ENCODE data around the gene SH3BP1. TPM values are rescaled to one million over a fixed set of nuclear protein-coding genes. Genes with fewer than 3 reads are reported as not detected.

The SH3BP1 gene
- total and polyA plus RNA-seq, 9 of the 15 experiments (the other 6 are each of a cell fraction or from before 2014, with no cell fraction given) = 0.10 to 36.2 (median 10.4) TPM

DNA sequence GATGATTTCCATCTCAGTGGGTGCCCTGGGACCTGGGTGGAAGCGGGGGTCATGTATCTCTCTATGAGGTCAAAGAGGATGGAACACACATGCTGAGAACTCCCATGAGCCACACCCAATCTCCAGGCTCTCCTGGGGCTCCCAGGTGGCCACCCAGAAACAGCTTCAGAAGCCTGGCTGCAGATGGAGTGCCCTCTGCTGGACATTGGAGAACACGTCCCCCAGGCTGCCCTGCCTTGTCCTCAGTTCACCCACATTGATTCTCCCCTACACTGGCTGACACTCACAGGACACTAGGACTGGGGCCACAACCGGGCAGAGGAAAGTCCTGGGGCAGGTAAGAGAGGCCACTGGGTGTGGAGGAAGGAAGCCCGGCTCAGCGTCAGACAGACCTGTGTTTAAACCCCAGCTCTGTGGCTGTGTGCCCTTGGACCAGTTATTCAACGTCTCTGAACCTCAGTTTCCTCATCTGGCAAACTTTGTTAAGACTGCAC, 42.1 kb downstream of the SH3BP1 start (continued):
- TF ChIP-seq, protein P1, sequence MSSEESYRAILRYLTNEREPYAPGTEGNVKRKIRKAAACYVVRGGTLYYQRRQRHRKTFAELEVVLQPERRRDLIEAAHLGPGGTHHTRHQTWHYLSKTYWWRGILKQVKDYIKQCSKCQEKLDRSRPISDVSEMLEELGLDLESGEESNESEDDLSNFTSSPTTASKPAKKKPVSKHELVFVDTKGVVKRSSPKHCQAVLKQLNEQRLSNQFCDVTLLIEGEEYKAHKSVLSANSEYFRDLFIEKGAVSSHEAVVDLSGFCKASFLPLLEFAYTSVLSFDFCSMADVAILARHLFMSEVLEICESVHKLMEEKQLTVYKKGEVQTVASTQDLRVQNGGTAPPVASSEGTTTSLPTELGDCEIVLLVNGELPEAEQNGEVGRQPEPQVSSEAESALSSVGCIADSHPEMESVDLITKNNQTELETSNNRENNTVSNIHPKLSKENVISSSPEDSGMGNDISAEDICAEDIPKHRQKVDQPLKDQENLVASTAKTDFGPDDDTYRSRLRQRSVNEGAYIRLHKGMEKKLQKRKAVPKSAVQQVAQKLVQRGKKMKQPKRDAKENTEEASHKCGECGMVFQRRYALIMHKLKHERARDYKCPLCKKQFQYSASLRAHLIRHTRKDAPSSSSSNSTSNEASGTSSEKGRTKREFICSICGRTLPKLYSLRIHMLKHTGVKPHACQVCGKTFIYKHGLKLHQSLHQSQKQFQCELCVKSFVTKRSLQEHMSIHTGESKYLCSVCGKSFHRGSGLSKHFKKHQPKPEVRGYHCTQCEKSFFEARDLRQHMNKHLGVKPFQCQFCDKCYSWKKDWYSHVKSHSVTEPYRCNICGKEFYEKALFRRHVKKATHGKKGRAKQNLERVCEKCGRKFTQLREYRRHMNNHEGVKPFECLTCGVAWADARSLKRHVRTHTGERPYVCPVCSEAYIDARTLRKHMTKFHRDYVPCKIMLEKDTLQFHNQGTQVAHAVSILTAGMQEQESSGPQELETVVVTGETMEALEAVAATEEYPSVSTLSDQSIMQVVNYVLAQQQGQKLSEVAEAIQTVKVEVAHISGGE (CRISPR knock-in tag; IDR thresholded peaks at IDR 0.05) = 0 out of 6 replicates have a peak, but pooled peaks of 1 of the 3 experiments have one; percentile 17
- TF ChIP-seq RAD21 (CRISPR knock-in tag; conservative IDR thresholded peaks at IDR 0.05 in 1 of 2, IDR thresholded peaks at IDR 0.05 in 1 of 2) (peak; percentile 69 to 92), KLF16 (IDR thresholded peaks at IDR 0.05) (peak; percentile 18; the same call in 1 of the 2 replicates), ZNF124 (CRISPR knock-in tag; IDR thresholded peaks at IDR 0.05) (no peak), DEAF1 (CRISPR knock-in tag; IDR thresholded peaks at IDR 0.05) (peak; percentile 51; the same call in 1 of the 2 replicates), SP1 (CRISPR knock-in tag; IDR thresholded peaks at IDR 0.05) (peak; percentile 46; the same call in 1 of the 2 replicates), GABPB2 (CRISPR knock-in tag; conservative IDR thresholded peaks at IDR 0.05) (no peak), MYC (IDR thresholded peaks at IDR 0.05; ENCODE audit: low read depth, low read length) (peak; percentile 53; the same call in 1 of the 2 replicates), MYC (CRISPR knock-in tag; IDR thresholded peaks at IDR 0.05; ENCODE audit: borderline replicate concordance, low read depth) (no peak), XRCC5 (IDR thresholded peaks at IDR 0.05; ENCODE audit: low read depth, low read length) (0 out of 2 replicates have a peak, but pooled peaks have one; percentile 30), HDAC6 (IDR thresholded peaks at IDR 0.05; ENCODE audit: low read depth, low read length) (no peak), MAZ (CRISPR knock-in tag; conservative IDR thresholded peaks at IDR 0.05 in 1 of 2, IDR thresholded peaks at IDR 0.05 in 1 of 2) (0 out of 4 replicates have a peak, but pooled peaks of 1 of the 2 experiments have one; percentile 14), SMC3 (conservative IDR thresholded peaks at IDR 0.05; ENCODE audit: insufficient read depth, low read depth, low read length) (peak; percentile 74), ZFP36 (IDR thresholded peaks at IDR 0.05; ENCODE audit: low read depth, low read length, partially characterized antibody) (peak; percentile 56), DNMT1 (IDR thresholded peaks at IDR 0.05) (no peak), SMAD4 (CRISPR knock-in tag; conservative IDR thresholded peaks at IDR 0.05) (0 out of 2 replicates have a peak, but pooled peaks have one; percentile 19), CC2D1A (IDR thresholded peaks at IDR 0.05) (peak; percentile 54; the same call in 1 of the 2 replicates), RCOR1 (IDR thresholded peaks at IDR 0.05; ENCODE audit: borderline replicate concordance in 1 of 2, low read depth in 2 of 2, low read length in 2 of 2) (peak in 1 of 2 experiments; percentile 37; a peak in 1 of 4 replicates)
- TF ChIP-seq, protein P2, sequence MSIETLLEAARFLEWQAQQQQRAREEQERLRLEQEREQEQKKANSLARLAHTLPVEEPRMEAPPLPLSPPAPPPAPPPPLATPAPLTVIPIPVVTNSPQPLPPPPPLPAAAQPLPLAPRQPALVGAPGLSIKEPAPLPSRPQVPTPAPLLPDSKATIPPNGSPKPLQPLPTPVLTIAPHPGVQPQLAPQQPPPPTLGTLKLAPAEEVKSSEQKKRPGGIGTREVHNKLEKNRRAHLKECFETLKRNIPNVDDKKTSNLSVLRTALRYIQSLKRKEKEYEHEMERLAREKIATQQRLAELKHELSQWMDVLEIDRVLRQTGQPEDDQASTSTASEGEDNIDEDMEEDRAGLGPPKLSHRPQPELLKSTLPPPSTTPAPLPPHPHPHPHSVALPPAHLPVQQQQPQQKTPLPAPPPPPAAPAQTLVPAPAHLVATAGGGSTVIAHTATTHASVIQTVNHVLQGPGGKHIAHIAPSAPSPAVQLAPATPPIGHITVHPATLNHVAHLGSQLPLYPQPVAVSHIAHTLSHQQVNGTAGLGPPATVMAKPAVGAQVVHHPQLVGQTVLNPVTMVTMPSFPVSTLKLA (conservative IDR thresholded peaks at IDR 0.05) = 0 out of 4 replicates have a peak, but pooled peaks of 1 of the 2 experiments have one; percentile 30
